ENCODE measurements around the gene HAL.
"Not testable (repeated sequence)": the region's sequence is repeated elsewhere in the genome, so short reads cannot be mapped to it uniquely, and the experiment has no call there.

The HAL gene

DNA sequence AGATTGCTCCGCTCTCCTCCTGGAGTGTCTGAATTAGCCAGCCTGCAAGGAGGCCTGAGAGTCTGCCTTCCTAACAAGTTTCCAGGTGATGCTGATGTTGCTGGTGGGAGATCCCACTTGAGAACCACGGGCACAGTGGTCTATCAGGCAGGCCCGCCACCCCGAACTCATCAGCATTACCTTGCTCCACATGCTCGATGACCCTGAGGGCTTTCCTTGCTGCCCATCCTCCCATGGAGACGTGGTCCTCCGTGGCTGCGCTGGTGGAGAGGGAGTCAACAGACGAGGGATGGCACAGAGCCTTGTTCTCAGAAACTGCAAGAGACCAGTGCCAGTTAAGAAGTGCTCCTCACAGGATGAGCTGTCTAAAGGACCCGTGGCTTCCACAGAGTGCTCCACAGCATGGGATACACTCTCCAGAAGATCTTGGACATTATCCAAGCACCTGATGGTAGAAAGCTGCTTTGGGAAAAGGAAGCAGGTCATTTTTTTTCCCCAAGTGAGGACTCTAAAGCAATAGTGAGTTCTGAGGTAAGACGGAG is 18.3 kb downstream of the HAL start:
- no peak for DNase-seq (ENCODE audit: low read depth in 1 of 2, low spot score in 1 of 2)

GRCh38 chr12:95976416-95976832 is 19.7 kb downstream of the HAL start:
- no peak for DNase-seq (ENCODE audit: low read depth in 1 of 2, low spot score in 1 of 2)

- DNase-seq (ENCODE audit: low read depth in 1 of 2, low spot score in 1 of 2), result no peak
Measured at GRCh38 chr12:95975491-95975890, 20.7 kb downstream of the HAL start.

GRCh38 chr12:95974358-95974757 is 21.8 kb downstream of the HAL start:
- DNase-seq (ENCODE audit: low read depth in 1 of 2, low spot score in 1 of 2), result no peak

DNA sequence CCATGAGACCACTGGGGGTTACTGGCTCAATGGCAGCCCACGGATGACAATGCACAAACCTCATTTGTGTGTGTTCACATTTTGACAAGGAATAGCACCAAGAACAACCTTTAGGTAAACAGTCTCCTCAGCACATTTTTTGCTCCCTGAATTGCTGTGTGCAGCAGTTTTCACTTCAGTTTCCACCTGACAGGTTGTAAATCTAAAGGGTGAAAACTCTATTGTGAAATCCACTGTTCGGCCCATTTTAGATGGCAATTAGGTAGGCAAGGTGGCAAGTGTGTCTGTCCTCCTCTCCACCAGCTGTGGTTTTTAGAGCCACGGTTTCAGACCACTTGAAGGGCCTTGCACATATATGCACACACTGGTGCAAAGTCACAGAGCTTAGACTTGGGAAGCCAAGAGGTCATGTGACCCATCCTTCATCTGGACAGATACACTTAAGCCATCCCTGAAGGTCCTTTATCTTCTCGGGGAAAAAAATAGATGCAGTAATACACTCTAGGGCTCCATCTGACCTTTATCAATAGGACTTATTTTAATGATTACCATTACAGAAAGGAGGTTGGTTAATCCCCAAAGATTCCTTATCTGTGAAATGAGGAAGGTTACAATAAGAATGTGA is 23.2 kb downstream of the HAL start:
- DNase-seq (ENCODE audit: low read depth in 1 of 2, low spot score in 1 of 2), result no peak

GRCh38 chr12:95970905-95971304 is 25.2 kb downstream of the HAL start:
- no peak for DNase-seq (ENCODE audit: low read depth in 1 of 2, low spot score in 1 of 2)

DNA sequence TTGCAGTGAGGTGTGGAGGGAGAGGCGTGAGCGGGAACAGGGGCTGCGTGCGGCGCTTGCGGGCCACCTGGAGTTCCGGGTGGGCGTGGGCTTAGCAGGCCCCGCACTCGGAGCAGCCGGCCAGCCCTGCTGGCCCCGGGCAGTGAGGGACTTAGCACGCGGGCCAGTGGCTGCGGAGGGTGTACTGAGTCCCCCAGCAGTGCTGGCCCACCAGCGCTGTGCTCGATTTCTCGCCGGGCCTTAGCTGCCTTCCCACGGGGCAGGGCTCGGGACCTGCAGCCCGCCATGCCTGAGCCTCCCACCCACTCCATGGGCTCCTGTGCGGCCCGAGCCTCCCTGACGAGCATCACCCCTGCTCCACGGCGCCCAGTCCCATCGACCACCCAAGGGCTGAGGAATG is 27.0 kb downstream of the HAL start:
- not testable (repeated sequence) for DNase-seq (ENCODE audit: low read depth in 1 of 2, low spot score in 1 of 2)

DNA sequence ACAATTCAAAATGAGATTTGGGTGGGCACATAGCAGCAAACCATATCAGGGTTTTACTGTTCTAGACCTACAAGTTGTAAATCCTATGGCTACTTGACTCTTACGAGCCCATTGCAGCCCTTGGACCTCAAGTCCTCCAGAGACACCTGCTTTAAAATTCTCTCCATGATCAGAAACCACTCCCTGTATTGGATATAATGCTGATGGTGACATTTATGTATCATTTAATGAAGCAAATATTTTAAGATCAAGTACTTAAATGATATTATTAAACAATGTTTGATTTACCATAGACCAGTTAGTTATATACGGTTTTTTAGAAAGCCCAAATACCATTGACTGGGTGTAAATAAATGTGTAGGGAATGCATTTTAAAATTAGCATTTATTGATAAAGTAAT is 28.8 kb downstream of the HAL start:
- DNase-seq (ENCODE audit: low read depth in 1 of 2, low spot score in 1 of 2), result no peak

DNA sequence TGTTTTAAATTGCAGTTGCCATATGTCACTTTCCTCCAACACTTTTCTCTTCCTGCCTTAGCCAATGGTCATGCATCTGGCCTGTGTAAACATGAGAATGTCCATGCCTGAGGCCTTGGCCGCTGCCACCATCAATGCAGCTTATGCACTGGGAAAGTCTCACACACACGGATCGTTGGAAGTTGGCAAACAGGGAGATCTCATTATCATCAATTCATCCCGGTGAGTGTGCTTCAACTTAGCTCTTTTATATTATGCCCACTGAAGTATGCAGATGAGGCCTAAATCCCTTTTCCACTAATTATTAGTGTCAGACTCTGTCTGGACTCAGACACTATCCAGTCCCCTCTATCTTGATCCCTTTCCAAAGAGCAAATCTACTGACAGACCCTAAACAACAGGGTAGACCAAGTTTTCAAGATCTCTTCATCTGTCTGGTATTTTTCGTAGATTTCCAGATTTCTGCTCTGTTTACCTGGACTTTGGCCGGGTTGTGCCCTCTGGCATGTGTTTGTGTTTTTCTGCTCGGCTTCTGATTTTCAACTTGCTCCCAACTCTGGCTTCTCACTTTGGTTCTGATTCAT is 29.8 kb downstream of the HAL start:
- DNase-seq (ENCODE audit: low read depth in 1 of 2, low spot score in 1 of 2), result no peak

DNA sequence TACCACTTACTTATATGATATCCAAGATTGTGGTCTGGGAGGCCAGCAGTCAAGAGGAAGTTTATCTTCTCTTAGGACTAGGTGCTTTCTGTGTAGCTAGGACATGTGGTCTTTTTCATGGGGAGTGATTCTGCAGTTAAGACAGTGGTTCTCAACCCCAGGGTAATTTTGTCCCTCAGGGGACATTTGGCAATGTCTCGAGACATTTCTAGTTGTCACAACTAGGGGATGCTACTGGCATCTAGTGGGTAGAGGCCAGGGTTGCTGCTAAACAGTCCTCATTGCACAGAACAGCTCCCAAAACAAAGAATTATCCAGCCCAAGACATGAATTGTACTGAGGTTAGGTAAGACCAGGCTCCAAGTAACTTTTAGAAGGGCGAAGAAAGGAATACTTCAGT is 33.0 kb downstream of the HAL start:
- no peak for DNase-seq (ENCODE audit: low read depth in 1 of 2, low spot score in 1 of 2)

DNA sequence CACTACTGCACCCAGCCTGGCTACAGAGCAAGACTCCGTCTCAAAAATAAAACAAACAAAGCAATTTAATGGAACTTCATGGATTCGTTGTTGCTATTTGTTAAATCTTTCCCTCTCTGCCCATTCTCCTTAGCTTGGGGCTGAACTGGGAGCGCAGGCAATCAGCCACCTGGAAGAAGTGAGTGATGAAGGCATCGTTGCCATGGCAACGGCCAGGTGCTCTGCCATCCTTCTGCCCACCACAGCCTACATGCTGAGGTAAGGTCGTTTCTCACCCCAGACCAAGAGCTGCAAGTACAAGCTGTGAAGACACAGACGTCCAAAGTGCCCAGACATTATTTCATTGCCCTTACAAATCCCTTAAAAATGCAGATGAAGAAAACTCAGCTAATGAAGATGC is 33.9 kb downstream of the HAL start:
- no peak for DNase-seq (ENCODE audit: low read depth in 1 of 2, low spot score in 1 of 2)

- no peak for DNase-seq (ENCODE audit: low read depth in 1 of 2, low spot score in 1 of 2)
Measured at GRCh38 chr12:95960241-95960640, 35.9 kb downstream of the HAL start.

DNA sequence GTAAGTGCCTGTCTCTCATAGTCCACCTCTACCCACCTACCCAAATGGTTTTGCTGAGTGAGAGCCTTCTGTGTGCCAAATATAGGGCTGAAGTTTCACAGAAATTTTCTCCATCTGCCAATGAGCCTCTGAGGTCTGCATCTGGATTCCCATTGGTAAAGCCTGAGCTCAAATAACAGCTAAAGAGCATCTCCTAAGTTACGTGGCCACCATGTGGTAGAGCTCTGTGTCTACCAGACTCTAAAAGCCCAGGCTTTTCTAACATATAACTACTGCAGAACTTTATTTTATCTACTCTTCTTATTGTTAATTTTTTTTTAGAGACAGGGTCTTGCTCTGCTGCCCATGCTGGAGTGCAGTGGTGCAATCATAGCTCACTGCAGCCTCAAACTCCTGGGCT is 37.0 kb downstream of the HAL start:
- no peak for DNase-seq (ENCODE audit: low read depth in 1 of 2, low spot score in 1 of 2)

DNA sequence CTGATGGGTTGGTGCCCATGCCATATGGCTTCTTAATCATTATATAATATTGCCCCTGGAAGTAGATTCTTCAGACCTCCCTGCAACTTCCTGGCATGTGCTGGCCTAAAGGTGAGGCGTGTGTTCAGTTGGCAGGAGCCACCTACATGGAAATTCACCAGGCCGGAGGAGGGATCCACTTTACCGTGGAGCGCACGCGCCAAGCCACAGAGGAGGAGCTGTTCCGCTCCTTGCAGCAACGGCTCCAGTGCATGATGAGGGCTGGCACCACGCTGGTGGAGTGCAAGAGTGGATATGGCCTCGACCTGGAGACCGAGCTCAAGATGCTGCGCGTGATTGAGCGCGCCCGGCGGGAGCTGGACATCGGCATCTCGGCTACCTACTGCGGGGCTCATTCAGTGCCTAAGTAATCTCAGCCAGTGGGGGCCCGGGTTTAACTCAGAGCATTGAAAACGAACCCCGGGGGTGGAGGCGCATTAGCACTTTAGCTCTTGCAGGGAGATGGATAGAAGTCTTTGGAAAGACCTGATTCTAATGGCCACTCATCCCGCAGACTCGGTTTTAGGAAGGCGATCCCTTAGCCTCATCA is 39.5 kb downstream of the HAL start:
- DNase-seq (ENCODE audit: low read depth in 1 of 2, low spot score in 1 of 2), result no peak

GRCh38 chr12:95955549-95956159 is 40.5 kb downstream of the HAL start:
- DNase-seq (ENCODE audit: low read depth in 1 of 2, low spot score in 1 of 2), result no peak

GRCh38 chr12:95953000-95953399 is 43.1 kb downstream of the HAL start:
- no peak for DNase-seq (ENCODE audit: low read depth in 1 of 2, low spot score in 1 of 2)

GRCh38 chr12:95951515-95951914 is 44.6 kb downstream of the HAL start:
- no peak for DNase-seq (ENCODE audit: low read depth in 1 of 2, low spot score in 1 of 2)

DNA sequence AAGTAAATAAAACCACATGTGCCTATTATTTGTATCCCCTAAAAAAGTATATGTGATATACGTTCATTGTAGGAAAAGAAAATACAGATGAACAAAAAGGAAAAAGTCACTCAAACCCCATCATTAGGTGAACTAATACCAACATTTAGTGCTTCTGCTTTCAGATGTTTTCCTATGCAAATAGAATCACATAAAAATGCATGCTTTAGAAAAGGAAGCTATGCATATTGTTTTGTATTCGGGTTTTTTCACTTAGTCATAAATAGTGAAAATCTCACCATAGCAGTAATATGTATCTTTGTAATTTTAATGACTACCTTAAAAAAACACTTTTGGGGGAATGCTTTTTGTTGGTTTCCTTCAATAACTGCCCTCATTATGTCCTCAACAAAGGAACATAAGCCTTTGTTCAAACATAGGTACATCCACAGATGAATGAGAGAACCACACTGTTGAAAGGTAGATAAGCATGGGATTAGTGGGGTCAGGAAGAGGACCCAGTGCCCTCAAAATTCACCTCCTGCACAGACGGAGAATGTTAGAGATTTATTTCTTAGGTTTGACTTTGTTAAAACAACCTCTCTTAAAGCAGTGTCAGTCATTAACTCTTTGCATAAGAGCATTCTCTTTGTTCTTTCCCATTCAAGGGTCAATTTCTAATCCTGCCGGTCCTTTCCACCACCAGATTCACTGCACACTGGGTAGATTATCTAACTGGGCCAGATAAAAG is 46.5 kb downstream of the HAL start:
- DNase-seq (ENCODE audit: low read depth in 1 of 2, low spot score in 1 of 2), result no peak

DNA sequence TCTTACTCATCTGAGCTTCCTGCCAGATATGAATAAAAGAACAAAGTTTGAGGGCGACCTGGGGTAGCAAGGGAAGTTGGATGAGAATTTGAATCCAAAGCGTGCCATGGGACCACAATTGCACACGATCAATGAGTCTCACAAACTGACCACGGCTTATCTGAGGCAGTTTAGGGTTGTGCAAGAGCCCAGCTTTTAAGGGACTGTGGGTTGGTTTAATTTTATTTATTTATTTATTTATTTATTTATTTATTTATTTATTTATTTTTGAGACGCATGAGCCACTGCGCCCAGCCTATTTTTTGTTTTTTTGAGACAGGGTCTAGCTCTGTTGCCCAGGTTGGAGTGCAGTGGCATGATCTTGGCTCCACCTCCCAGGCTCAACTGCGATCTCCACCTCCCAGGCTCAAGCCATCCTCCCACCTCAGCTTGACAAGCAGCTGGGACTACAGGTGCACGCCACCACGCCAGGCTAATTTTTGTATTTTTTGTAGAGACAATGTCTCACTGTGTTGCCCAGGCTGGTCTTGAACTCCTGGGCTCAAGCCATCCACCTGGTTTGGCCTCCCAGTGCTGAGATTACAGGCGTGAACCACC is 51.9 kb downstream of the HAL start:
- no peak for DNase-seq (ENCODE audit: low read depth in 1 of 2, low spot score in 1 of 2)

DNA sequence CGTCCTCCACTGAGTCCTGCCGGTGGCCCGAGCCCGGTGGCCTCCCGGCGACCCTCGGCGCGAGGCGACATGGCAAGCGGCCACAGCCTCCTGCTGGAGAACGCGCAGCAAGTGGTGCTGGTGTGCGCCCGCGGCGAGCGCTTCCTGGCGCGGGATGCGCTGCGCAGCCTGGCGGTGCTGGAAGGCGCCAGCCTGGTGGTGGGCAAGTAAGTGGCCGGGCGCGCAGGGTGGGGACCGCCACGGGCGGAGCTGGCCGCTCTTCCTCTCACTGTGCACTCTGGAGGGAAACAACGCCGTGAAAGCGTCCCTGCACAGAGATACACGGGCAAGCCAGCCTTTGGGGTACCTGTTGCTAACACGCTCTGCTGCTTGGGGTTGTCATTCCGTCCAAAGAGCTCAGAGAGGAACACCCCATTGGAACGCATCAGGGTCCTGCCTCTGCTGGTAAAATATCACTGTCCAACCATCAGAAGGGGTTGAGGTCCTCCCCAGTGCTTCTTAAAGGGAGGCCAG is 52.8 kb downstream of the HAL start, which contains the start of gene AMDHD1:
Gene AMDHD1, plus strand, starts transcription at position 2 of the 513 bp plus-strand sequence. Its CDS starts 68 bp downstream, at position 70.
- peak; percentile 16 to 38 for DNase-seq (ENCODE audit: low read depth in 1 of 2, low spot score in 1 of 2)
